Measurements from ENCODE around the gene CKAP4.
A peak's percentile ranks its signal among the peaks of the same experiment; 100 is the strongest.

The CKAP4 gene

DNA sequence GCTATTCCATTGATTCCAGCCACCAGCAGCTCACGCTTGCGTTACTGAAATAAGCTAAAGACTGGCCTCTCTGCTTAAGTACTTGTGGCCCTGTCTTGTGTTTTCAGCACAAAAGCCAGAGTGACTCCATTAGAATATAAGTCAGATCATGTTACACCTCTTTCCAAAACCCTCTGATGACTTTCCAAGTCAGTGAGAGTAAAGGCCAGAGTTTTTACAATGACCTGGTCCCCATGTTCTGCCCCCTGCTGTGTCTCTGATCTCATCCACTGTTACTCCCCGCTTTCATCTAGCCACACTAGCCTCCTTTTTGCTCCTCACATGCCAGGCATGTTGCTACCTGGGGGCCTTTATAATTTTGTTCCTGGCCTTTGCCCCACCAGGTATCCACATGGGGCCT, 6.9 kb upstream of the CKAP4 start:
- Histone ChIP-seq H3K36me3 (ENCODE audit: insufficient read depth, low read length) (no peaks in the 10 kb centered on the region), H3K9ac (ENCODE audit: low read depth, low read length) (no peak overlapping the region), H3K27me3 (ENCODE audit: insufficient read depth, low read length) (peaks cover 1% of the 10 kb centered on the region; the same call in 1 of the 2 replicates), H3K4me3 (ENCODE audit: low read length) (no peak overlapping the region), H3K4me1 (ENCODE audit: insufficient read depth, low read length) (peaks cover 26% of the 10 kb centered on the region), H3K27ac (ENCODE audit: low read depth, low read length) (no peak overlapping the region), H3K9me3 (ENCODE audit: insufficient read depth, low read depth, low read length) (no peaks in the 10 kb centered on the region)
- 29% methylated on average over 3 of the region's 3 CpGs for WGBS

DNA sequence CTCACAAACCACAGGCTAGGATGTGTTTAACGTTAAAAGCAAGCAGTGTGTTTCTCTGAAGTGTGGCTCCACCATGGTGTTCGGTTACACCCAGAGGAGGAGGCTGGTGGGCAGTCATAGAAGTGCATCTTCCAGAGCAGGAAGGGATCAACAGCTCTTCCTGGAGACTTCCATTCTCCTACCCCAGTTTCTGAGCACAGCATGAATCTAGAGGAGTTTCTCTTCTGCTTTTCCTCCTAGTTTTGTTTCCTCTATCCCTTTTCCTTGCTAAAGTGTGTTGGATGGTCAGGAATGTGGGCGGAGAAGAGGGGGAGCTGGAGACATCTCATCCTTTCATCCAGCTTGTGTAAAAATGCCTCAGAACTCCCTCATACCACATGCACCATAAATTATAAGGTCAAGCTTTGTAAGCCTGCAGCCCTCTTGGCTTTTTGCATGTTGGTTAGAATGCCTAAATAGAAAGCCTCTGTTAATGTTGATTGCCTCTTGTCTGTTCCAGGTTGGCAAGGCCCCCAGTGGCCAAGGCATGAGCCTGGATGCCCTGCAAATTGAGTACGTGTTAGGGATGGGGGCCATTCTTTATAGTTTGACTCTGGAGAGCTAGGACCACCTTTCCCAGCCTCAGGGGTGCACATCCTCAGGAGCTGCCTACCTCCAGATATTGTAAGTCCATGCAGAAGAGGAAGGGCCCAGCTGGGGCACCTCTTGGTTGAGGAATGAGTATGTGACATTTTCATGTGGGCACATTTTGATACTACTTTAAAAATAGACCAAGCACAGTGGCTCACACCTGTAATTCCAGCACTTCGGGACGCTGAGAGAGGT, 4.0 kb upstream of the CKAP4 start:
- Histone ChIP-seq H3K27me3 (ENCODE audit: insufficient read depth, low read length) (peaks cover 11% of the 10 kb centered on the region; the same call in 1 of the 2 replicates), H3K9me3 (ENCODE audit: insufficient read depth, low read depth, low read length) (no peaks in the 10 kb centered on the region), H3K36me3 (ENCODE audit: insufficient read depth, low read length) (no peaks in the 10 kb centered on the region), H3K9ac (ENCODE audit: low read depth, low read length) (no peak overlapping the region), H3K4me3 (ENCODE audit: low read length) (no peak overlapping the region), H3K4me1 (ENCODE audit: insufficient read depth, low read length) (peaks cover 38% of the 10 kb centered on the region), H3K27ac (ENCODE audit: low read depth, low read length) (no peak overlapping the region)
- WGBS: 79% methylated on average over 5 of the region's 6 CpGs

GRCh38 chr12:106249411-106250135, 1.8 kb upstream of the CKAP4 start:
- peak overlapping the region; percentile 95; the same call in 1 of the 2 replicates for H3K4me3 ChIP-seq (ENCODE audit: low read length)
- peaks cover 11% of the 10 kb centered on the region; the same call in 1 of the 2 replicates for H3K27me3 ChIP-seq (ENCODE audit: insufficient read depth, low read length)

DNA sequence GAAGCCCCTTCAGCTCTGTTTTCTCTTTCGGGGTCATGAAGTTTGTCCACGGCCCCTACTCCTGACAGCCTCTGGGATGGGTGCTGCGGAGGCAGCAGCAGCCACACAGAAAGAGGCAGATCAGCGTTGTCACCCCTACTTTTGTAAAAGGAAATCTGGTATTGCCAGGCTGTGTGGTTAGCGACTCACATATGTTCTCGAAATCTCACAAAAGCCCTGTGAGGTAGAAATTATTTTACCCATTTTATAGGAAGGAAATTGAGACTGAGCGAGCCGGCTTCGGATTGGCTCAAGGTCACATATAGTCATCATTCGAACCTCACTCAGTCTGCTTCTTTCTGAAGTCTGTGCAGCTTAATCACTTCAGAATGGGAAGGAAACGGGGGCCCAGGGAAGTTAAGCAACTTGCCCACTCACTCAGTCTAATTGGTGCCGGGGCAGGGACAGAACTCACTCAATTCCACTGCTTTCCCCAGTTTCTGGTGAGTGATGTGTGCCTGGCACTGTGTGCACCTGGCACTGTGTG, 1.1 kb upstream of the CKAP4 start:
- Histone ChIP-seq H3K9ac (ENCODE audit: low read depth, low read length) (peak overlapping the region; percentile 83), H3K4me1 (ENCODE audit: insufficient read depth, low read length) (peaks cover 24% of the 10 kb centered on the region), H3K36me3 (ENCODE audit: insufficient read depth, low read length) (peaks cover 8% of the 10 kb centered on the region), H3K4me3 (ENCODE audit: low read length) (peak overlapping the region; percentile 95), H3K9me3 (ENCODE audit: insufficient read depth, low read depth, low read length) (no peaks in the 10 kb centered on the region), H3K27ac (ENCODE audit: low read depth, low read length) (peak overlapping the region; percentile 71; the same call in 1 of the 2 replicates), H3K27me3 (ENCODE audit: insufficient read depth, low read length) (peaks cover 11% of the 10 kb centered on the region; the same call in 1 of the 2 replicates)
- whole genome bisulfite sequencing: 48% methylated on average over 11 of the region's 12 CpGs

More at GRCh38 chr12:106249411-106250135, 1.8 kb upstream of the CKAP4 start:
- WGBS: 85% methylated on average over 5 of the region's 5 CpGs
- H3K4me1 ChIP-seq (ENCODE audit: insufficient read depth, low read length): peaks cover 31% of the 10 kb centered on the region
- peaks cover 1% of the 10 kb centered on the region; the same call in 1 of the 2 replicates for H3K36me3 ChIP-seq (ENCODE audit: insufficient read depth, low read length)
- H3K9ac ChIP-seq (ENCODE audit: low read depth, low read length): no peak overlapping the region
- H3K9me3 ChIP-seq (ENCODE audit: insufficient read depth, low read depth, low read length): no peaks in the 10 kb centered on the region
- no peak overlapping the region for H3K27ac ChIP-seq (ENCODE audit: low read depth, low read length)

DNA sequence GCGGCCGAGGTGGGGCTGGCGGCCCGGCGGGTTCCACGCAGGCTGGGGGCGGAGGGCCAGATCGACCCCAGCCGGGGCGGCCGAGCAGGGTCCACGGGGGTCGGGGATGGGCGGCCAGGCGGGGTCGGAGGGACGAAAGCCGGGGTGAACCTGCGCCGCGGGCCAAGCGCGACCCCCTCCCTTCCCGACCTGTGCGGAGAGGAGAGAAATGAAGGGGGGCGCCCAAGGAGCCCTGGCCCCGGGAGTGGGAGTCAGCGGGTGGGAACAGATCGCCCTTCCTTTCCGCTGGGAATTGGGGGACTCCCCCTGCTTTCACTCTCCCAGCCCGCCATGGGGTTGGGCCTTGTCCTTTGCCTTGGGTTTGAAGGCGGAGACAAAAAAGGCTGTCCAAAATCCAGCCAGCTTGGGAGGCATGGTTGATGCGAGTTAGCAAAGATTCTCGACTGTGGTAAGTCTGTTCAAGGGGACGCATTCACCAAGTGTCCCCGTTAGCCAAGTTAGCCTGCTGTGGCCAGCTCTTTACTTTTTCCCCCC, 559 bp upstream of the CKAP4 start:
- H3K9ac ChIP-seq (ENCODE audit: low read depth, low read length): peak overlapping the region; percentile 83
- WGBS: 1% methylated on average over 34 of the region's 36 CpGs
- H3K4me3 ChIP-seq (ENCODE audit: low read length): peak overlapping the region; percentile 95
- H3K9me3 ChIP-seq (ENCODE audit: insufficient read depth, low read depth, low read length): no peaks in the 10 kb centered on the region
- H3K27ac ChIP-seq (ENCODE audit: low read depth, low read length): peak overlapping the region; percentile 71; the same call in 1 of the 2 replicates
- H3K4me1 ChIP-seq (ENCODE audit: insufficient read depth, low read length): peaks cover 23% of the 10 kb centered on the region
- H3K27me3 ChIP-seq (ENCODE audit: insufficient read depth, low read length): peaks cover 11% of the 10 kb centered on the region; the same call in 1 of the 2 replicates
- peaks cover 13% of the 10 kb centered on the region for H3K36me3 ChIP-seq (ENCODE audit: insufficient read depth, low read length)

DNA sequence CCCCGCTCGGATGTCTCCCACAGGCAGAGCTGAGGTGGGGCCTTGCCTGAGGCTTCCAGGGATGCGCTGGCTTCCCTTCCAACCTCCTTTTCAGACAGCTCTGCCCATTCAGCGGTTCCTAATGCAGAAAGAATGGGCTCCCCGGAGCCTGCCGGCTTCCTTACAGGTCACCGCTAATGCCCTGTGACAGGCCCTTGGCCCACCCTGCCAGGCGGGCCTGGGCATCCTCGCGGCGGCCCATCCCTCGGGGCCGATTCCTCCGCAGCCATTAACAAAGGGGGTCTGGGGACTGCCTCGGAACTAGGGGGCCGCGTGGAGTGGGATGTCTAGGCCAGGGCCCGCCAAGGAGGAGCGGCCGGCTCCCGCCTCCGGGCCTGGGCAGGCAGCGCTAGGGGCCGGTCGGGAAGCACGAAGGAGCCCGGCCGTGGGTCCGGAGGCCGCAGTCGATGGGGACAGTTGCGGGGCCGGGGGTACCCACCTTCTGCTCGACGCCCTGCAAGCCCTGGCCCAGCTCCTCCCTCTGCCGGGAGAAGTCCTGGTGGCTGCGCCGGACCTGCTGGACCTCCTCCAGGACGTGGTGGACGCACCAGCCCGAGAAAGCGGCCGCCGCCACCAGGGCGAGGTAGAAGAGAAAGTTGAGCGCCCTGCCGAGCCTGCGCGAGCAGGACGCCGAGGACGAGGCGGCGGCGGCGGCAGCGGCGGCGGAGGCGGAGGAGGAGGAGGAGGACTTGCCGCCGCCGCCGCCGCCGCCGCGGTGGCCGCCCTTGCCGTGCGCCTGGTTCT, 738 bp downstream of the CKAP4 start:
- Histone ChIP-seq H3K4me3 (ENCODE audit: low read length) (peak overlapping the region; percentile 95), H3K27me3 (ENCODE audit: insufficient read depth, low read length) (peaks cover 11% of the 10 kb centered on the region; the same call in 1 of the 2 replicates), H3K27ac (ENCODE audit: low read depth, low read length) (peak overlapping the region; percentile 53), H3K9ac (ENCODE audit: low read depth, low read length) (peak overlapping the region; percentile 91), H3K9me3 (ENCODE audit: insufficient read depth, low read depth, low read length) (no peaks in the 10 kb centered on the region), H3K36me3 (ENCODE audit: insufficient read depth, low read length) (peaks cover 26% of the 10 kb centered on the region), H3K4me1 (ENCODE audit: insufficient read depth, low read length) (peaks cover 23% of the 10 kb centered on the region)
- 2% methylated on average over 71 of the region's 71 CpGs for WGBS

DNA sequence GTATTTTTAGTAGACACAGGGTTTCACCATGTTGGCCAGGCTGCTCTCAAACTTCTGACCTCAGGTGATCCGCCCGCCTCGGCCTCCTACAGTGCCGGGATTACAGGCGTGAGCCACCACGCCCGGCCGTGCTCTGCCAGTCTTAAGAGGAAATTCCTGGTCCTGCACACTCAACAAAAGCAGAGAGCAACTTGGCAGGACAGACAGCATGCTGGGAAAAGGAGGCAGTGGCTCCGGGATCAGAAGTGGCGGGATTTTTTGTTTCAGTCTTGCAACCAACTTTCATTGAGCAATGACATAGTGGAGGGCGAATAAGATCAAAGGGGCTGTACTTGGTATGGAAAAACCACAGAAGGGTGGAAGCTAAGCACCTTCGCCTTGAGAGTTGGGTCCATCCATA, 2.1 kb downstream of the CKAP4 start:
- Histone ChIP-seq H3K4me3 (ENCODE audit: low read length) (peak overlapping the region; percentile 1; the same call in 1 of the 2 replicates), H3K27ac (ENCODE audit: low read depth, low read length) (no peak overlapping the region), H3K27me3 (ENCODE audit: insufficient read depth, low read length) (peaks cover 11% of the 10 kb centered on the region; the same call in 1 of the 2 replicates), H3K36me3 (ENCODE audit: insufficient read depth, low read length) (peaks cover 36% of the 10 kb centered on the region), H3K9ac (ENCODE audit: low read depth, low read length) (no peak overlapping the region), H3K4me1 (ENCODE audit: insufficient read depth, low read length) (peaks cover 14% of the 10 kb centered on the region), H3K9me3 (ENCODE audit: insufficient read depth, low read depth, low read length) (no peaks in the 10 kb centered on the region)
- 86% methylated on average over 12 of the region's 12 CpGs for WGBS

- H3K27ac ChIP-seq (ENCODE audit: low read depth, low read length): no peak overlapping the region
- H3K9ac ChIP-seq (ENCODE audit: low read depth, low read length): no peak overlapping the region
- H3K4me3 ChIP-seq (ENCODE audit: low read length): no peak overlapping the region
- H3K9me3 ChIP-seq (ENCODE audit: insufficient read depth, low read depth, low read length): no peaks in the 10 kb centered on the region
- peaks cover 57% of the 10 kb centered on the region for H3K36me3 ChIP-seq (ENCODE audit: insufficient read depth, low read length)
- H3K4me1 ChIP-seq (ENCODE audit: insufficient read depth, low read length): peaks cover 2% of the 10 kb centered on the region; the same call in 1 of the 2 replicates
- no peaks in the 10 kb centered on the region for H3K27me3 ChIP-seq (ENCODE audit: insufficient read depth, low read length)
Measured at GRCh38 chr12:106243620-106244019, 4.2 kb downstream of the CKAP4 start.

GRCh38 chr12:106240821-106241220, 7.0 kb downstream of the CKAP4 start:
- H3K36me3 ChIP-seq (ENCODE audit: insufficient read depth, low read length): peaks cover 68% of the 10 kb centered on the region
- H3K9ac ChIP-seq (ENCODE audit: low read depth, low read length): no peak overlapping the region
- H3K27me3 ChIP-seq (ENCODE audit: insufficient read depth, low read length): no peaks in the 10 kb centered on the region
- no peaks in the 10 kb centered on the region for H3K9me3 ChIP-seq (ENCODE audit: insufficient read depth, low read depth, low read length)
- H3K4me3 ChIP-seq (ENCODE audit: low read length): no peak overlapping the region
- H3K4me1 ChIP-seq (ENCODE audit: insufficient read depth, low read length): no peaks in the 10 kb centered on the region; the same call in 1 of the 2 replicates
- no peak overlapping the region for H3K27ac ChIP-seq (ENCODE audit: low read depth, low read length)

DNA sequence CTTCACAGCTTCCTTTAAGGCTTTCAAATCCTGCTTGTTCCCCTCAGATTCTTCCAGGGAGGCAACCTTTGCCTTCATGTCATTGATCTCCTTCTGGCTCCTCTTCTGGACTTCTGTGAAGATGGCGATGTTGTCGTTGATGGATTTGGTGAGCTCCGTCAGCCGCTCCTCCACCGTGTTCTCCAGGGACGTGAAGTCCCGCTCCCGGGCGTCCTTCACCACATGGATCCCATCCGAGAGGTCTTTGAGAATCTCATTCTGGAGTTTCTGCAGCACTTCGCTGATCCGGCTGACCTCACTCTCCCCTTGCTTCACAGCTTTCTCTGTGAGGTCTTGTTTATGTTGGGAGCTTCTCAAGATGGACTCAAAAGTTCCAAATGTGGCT, 7.9 kb downstream of the CKAP4 start:
- no peaks in the 10 kb centered on the region for H3K27me3 ChIP-seq (ENCODE audit: insufficient read depth, low read length)
- no peak overlapping the region for H3K9ac ChIP-seq (ENCODE audit: low read depth, low read length)
- H3K9me3 ChIP-seq (ENCODE audit: insufficient read depth, low read depth, low read length): no peaks in the 10 kb centered on the region
- no peaks in the 10 kb centered on the region for H3K4me1 ChIP-seq (ENCODE audit: insufficient read depth, low read length)
- H3K27ac ChIP-seq (ENCODE audit: low read depth, low read length): no peak overlapping the region
- 97% methylated on average over 12 of the region's 12 CpGs for WGBS
- no peak overlapping the region for H3K4me3 ChIP-seq (ENCODE audit: low read length)
- H3K36me3 ChIP-seq (ENCODE audit: insufficient read depth, low read length): peaks cover 68% of the 10 kb centered on the region

Data from HUES64 (cell line).